ENCODE data around the gene PSAT1.

- TF ChIP-seq, protein P1, sequence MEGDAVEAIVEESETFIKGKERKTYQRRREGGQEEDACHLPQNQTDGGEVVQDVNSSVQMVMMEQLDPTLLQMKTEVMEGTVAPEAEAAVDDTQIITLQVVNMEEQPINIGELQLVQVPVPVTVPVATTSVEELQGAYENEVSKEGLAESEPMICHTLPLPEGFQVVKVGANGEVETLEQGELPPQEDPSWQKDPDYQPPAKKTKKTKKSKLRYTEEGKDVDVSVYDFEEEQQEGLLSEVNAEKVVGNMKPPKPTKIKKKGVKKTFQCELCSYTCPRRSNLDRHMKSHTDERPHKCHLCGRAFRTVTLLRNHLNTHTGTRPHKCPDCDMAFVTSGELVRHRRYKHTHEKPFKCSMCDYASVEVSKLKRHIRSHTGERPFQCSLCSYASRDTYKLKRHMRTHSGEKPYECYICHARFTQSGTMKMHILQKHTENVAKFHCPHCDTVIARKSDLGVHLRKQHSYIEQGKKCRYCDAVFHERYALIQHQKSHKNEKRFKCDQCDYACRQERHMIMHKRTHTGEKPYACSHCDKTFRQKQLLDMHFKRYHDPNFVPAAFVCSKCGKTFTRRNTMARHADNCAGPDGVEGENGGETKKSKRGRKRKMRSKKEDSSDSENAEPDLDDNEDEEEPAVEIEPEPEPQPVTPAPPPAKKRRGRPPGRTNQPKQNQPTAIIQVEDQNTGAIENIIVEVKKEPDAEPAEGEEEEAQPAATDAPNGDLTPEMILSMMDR (conservative IDR thresholded peaks at IDR 0.05; ENCODE audit: low read depth in 2 of 2), result no peak
- TF ChIP-seq POLR2AphosphoS5 (IDR thresholded peaks at IDR 0.05; ENCODE audit: low read depth) (no peak), EZH2phosphoT487 (IDR thresholded peaks at IDR 0.05; ENCODE audit: unreplicated experiment) (no peak), EZH2 (IDR thresholded peaks at IDR 0.05; ENCODE audit: low read depth, unreplicated experiment) (no peak), REST (IDR thresholded peaks at IDR 0.05; ENCODE audit: unreplicated experiment) (no peak)
These were observed 58.1 kb downstream of the PSAT1 start for GRCh38 chr9:78354989-78355388.
